HG03378 (cell line): Measurements from ENCODE around the gene TUBA4B.
A peak's percentile ranks its signal among the peaks of the same experiment; 100 is the strongest.

Source experiments
- ATAC-seq: cut with Tn5 transposase; IDR thresholded peaks from one replicate; pipeline ENCODE4 v1.9.1; 2021; ENCODE audit warnings: mild to moderate bottlenecking, moderate library complexity; ENCODE audit not compliant: unreplicated experiment

The TUBA4B gene

DNA sequence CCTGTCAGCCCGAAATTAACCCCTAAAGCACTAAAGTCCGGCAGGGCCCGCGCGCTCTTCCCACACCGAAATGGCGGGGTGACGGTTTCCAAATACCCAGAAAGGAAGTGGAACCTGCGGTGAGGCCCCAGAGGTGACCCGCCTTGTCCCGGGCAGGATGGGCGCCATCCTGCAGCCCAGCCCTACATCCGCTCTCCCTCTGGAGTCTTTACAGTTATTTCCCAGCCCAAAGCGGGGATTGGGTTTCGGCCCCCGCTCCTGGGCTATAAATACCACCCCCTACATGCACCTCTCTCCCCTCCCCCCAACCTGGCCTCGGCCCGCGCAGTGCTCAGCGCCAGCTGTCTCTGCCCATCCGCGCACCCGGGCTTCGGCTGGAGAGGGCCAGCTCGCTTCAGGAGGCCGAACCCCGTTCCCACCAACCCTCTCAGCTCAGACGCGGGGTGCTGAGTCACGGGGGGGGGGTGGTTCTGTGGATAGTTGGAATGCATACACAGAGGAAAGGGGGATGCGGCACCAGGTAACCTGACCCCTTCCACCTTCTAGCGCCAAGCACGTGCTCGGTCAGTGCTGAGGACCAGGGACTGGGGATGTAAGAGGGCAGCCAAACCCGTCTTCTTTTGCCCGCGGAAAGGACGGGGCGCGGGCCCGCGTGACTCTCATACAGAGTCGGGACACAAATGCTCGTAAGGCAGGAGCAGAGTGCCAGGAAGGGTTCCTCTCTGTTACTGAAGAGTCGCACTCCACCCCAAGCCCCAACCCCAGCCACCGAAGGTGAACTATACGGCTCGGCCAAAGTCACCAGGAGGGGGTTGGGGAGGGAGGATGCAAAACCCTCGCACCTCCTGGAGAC is at the start of gene TUBA4B:
TSS of gene TUBA4B (plus strand) at position 344 of the 853 bp plus-strand sequence. CDS start at position 509, 165 bp downstream.
- ATAC-seq, result no peak

DNA sequence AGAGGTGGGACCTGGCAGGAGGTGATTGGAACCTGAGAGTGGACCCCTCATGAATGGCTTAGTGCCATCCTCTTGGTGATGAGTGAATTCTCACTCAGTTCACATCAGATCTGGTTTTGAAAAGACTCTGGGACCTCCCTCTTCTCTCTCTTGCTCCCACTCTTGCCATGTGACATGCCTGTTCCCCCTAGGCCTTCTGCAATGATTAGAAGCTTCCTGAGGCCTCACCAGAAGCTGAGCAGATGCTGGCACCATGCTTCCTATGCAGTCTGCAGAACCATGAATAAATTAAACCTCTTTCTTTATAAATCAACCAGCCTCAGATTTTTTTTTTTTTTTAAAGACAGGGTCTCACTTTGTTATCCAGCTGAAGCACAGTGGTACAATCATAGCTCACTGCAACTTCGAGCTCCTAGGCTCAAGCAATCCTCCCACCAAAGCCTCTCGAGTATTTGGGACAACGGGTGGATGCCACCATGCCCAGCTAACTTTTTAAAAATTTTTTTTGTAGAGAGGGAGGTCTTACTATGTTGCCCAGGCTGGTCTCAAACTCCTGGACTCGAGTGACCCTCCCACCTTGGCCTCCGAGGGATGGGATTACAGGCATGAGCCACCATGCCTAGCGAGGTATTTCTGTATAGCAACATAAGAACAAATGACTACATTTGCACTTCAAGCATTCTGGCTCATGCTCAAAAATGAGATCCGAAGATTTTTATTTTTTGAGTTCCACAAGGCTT is 48.4 kb upstream of the TUBA4B start:
- no peak for ATAC-seq

DNA sequence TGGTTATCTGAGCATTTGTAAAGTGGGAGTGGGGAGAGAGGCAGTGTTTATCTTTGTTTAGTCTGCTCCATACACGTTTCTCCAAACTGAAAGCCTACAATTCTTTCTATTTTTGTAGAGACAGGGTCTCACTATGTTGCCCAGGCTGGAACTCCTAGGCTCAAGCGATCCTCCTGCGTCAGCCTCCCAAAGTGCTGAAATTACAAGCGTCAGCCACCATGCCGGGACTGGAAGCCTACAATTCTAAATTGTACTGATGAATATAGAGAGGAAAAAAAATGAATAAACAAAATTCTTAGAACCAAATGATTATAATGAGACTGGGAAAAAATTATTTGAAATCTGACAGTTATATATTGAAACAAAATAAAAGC is 47.9 kb upstream of the TUBA4B start:
- ATAC-seq, result no peak

DNA sequence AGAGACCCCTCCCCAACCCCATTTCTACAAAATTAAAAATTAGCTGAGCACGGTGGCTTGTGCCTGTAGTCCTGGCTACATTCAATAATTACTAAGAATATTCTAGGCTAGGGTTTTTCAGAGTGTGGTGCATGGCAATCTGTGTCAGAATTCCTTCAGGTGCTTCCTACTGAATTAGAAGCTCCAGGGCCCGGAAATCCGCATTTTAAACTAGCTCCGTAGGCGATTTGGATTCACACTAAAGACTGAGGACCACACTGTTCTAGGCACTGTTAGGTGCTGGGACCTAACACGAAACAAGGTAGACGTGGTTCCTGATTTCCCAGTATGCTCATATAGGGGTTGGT is 47.1 kb upstream of the TUBA4B start:
- no peak for ATAC-seq

DNA sequence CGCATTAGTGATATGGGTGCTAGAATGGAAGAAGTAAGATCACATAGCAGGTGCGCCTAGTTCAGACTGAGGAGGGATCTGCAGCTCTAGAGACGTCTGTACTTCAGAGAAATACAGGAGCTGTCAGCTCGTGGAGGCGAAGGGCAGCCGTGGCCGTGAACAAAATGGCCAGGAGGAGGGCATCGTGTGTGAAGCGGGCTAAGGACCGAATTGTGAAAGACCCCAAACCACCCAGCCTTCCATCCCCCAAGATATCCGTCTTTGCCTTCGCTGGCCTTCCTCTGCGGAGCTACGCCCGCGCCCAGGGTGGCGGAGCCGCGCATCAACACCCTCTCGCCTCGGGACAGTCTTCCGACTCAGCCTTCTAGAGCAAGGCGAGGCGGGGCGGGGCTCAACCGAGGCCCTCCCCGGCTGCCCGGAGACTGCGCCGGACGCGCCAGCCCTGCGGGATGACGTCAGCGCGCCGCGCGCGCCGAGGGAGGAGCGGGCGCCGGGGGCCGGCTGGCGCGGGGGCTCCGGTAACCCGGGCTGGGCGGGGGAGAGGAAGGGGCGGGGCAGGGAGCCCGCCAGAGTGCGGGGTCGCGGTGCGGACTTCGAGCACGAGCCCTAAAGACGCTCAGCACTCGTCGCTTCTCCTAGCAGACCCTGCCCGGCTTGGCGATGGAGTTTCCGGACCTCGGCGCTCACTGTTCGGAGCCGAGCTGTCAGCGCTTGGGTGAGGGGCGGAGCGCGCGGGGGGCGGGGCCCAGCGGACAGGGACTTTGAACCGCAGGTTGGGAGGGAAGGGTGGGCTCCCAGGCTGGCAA is 46.5 kb upstream of the TUBA4B start, which contains the start of gene ZFAND2B:
TSS of gene ZFAND2B (plus strand) at position 455 of the 806 bp plus-strand sequence. CDS start at position 661, 206 bp downstream.
- ATAC-seq, result peak; percentile 90

DNA sequence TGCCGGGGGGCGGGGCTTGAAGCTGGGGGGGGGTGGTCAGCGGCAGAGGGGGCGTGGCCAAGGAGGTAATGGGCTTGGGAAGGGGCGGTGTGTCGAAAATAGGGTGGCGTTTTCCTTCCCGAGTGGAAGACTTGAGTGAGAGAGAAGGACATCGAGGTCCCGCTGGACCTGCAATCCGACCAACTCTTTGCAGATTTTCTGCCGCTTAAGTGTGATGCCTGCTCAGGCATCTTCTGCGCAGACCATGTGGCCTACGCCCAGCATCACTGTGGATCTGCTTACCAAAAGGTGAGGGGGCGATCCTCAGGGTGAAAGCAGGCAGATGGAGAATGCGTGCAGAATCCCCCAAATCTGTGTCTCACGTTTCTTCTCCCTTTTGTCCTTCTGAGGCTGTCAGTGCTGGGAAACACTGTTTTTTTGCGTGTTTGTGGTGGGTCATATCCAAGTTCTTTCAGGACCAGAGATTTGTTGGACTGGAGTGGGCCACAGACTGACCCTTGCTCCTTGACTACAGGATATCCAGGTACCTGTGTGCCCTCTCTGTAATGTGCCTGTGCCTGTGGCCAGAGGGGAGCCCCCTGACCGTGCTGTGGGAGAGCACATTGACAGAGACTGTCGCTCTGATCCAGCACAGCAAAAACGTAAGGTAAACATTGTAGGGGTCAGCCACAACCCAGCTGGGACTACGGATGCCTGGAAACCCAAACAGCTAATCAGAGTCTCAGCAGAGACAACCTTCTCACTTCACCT is 45.7 kb upstream of the TUBA4B start:
- no peak for ATAC-seq

DNA sequence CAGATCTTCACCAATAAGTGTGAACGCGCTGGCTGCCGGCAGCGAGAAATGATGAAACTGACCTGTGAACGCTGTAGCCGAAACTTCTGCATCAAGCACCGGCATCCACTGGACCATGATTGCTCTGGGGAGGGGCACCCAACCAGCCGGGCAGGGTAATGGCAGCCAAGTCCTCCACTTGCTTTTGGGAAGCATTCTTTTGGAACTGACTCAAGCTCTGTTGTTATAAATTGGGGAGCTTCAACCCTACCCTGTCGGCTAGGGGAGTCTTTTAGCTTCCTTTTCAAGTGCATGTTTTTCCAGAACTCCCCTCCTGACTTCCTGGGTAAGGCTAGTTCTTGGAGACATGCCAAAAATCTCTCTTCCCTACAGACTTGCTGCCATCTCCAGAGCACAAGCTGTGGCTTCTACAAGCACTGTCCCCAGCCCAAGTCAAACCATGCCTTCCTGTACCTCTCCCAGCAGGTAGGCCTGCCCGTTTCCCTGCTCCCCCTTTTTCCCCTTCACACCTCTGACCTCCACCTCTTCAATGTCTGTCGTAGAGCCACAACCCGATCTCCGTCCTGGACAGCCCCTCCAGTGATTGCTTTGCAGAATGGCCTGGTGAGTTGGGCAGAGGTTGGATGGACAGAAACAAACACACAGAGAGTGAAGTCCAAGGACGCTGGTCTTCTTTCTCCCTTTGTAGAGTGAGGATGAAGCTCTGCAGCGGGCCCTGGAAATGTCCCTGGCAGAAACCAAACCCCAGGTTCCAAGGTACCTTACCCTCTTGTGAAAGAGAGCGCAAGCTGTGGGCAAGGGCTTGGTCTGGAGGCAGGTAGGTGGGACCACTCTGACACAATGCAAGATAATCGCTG is 44.9 kb upstream of the TUBA4B start:
- ATAC-seq, result no peak

DNA sequence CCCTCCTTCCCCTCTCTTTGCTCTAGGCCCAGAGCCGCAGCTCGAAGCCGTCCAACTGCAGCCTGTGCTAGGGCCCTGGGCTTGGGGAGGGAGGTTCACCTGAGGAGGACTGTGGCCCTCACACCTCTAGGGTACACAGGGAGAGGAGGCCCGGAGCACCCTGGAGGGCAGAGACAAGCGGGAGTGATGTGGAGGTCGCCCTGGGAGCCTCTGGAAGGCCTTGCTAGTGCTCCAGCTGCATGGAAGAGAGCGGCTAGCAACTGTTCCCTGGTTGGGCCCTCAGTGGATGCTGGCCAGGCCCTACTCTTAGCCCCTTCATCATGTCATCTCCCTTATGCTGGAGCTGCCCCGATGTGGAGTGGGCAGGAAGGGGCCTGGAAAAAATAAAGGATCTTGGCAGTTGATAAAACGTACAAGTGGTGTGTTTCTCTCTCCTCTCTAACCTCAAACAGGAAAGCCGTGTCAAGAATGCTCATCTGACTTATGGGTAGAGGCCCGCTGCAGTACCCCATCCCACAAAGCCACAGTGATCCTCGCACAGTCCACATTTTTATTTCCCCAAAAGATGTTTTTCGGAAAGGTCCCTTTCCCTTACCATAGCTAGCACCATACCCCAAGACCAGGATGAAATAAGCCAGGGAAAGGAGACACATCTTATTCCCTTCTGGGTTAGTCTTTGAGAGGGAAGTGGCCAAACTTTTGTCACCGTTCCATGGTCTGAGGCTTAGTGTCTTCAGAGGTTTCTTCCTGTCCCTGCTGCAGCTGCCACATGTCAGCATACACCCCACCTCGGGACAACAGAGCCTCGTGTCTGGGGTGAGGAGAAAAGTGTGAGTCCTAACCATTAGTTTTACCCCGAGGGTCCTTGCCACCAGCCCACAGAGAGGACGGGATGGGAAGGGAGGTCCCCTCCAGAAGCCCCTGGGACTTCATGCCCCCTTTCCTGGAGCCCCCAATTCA is 43.5 kb upstream of the TUBA4B start:
- ATAC-seq, result no peak

DNA sequence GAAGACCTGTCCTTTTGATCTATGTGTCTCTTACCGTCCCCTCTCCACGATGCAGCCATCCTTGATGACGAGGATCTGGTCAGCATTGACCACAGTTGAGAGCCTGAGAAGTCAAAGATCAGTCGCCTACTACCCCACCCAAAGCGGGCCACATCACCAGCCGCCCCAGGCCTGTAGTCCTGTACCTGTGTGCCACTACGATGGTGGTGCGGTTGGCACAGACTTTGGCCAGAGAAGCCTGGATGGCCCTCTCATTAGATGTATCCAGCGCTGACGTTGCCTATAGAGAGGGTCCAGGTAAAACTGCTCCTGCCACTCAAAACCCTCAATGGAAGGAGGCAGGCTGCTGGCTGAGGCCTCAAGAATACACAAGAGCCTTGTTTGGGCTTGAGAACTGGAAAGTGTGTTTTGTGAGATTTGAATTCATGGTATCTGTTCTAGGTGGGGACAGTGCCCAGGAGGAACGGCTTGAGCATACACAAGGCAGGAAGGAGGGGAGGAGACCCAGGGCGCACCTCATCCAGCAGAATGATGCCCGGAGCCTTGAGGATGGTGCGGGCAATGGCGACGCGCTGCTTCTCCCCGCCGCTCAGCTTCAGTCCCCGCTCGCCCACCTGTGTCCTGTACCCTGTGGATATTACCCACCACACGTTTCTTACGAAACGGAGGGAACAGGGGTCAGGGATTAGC is 42.7 kb upstream of the TUBA4B start:
- ATAC-seq, result no peak

DNA sequence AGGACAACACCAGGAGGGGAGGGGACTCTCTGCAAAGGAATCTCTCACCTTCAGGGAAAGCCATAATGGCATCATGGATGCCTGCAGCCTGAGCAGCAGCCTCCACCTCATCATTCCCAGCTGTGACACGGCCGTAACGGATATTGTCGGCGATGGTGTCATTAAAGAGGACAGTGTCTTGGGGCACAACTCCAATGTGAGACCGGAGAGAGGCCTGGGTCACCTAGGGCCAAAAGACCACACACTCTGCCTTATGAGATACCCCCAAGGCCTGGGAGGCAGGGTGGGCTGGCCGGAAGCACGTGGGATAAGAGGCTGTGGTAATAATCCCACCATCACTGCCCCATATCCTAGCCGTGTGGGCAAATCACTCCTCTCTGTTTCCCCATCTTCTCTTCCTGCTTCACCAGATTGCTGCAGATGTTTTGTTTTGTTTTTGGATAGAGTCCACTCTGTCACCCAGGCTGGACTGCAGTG is 42.1 kb upstream of the TUBA4B start:
- no peak for ATAC-seq

DNA sequence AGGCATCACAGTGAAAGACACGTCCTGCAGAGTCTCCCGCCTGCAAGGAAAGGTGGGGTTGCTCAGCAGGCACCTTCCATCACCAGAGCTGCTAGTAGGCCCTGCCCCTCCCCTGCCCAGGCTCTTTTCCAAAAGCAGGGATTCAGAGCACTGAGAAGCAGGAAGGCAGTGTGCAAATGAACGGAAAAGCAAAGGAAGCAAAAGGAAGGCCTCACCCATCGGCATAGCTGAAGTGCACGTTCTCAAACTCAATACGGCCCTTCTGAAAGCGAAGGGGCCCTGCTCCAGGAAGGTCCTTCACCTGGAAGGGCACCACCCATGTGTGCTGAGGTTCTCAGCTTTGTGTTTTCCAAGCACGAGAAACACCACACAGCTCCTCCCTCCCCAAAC is 40.0 kb upstream of the TUBA4B start:
- ATAC-seq, result no peak

DNA sequence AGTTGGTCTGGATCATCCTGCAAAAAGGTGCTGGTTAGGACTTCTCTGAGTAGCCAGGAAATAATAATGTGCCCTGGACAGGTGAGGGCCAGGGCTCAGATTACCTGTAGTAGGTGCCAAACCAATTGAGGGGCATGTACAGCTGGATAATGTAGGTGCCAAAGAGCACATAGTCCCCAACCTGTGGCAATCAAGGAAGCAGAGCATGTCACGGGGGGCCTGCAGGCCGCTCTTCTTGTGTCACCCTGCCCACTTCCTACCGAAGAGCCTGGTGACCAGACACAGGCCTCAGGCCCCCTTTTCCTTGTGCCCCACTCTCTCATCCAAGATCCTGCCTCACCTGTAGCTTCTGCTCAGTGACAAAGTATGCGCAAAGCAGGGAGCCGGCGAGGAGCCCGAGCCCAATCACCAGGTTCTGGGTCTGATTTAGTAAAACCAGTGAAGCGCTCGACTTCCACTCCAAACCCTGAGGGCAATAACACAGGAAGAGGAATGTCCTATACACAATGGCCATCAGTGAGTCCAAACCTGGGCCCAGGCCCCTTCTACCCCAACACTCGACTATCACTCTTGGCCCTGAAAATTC is 39.5 kb upstream of the TUBA4B start:
- no peak for ATAC-seq

DNA sequence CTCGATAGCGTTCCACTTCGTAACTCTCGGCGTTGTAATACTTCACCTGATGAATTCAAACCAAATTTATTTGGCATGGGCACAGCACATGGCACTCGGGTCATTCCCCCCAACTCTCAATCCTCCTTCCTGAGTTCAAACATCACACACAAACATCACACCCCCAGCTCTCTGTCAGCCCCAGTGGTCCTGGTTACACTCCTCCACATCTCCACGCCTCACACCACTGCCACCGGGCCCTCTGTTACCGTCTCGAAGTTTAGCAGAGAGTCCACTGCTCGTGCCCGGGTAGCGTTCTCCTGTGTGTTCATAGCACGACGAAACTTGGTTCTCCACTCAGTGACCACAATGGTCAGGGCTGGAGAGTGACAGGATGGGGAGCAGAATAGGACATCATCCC is 38.9 kb upstream of the TUBA4B start:
- no peak for ATAC-seq

DNA sequence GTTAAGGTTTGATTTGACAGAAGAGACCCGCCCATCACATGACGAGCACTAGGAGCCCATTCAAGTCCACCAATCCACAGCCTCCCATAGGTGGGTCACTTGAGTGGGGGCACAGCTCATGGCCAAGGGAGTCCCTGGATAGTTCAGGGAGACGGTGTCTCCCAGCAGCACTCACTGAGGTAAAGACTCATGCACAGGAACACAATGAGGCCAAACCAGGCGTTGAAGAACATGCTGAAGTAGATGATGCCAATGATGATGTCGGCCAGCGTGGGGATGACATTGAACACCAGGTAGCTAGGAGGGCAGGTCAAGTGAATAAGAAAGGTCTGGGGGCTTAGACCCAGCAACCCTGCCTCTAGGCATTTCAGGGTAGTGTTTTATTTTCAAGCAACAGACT is 38.3 kb upstream of the TUBA4B start:
- no peak for ATAC-seq

DNA sequence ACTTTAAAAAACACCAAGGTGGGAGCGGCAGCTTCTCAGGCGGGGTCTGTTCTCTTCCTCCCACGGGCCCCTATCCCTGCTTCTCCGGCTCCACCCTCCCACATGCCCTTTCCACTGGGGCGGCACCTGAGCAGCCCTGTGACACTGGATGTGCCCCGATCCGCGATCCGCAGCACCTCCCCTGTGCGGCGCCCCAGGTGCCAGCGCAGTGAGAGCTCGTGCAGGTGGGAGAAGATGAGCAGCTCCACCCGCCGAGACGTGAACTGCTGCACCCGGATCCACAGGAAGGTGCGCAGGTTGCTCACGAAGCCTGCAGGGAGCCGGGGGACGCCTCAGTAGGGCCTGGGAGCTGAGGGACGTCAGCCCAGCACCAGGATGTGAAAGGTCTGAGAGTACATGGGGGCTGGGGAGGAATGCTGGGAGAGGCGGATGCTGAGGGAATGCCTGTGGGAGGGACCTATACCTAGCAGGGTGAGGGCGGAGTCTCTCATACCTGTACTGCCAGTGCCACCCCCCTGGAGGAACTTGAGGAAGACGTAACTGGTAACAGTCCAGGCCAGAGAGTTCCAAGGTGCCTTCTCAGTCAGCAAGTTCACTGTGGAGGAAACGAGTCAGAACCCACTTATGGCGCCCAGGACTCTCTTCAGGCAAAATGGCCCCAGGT is 37.0 kb upstream of the TUBA4B start:
- ATAC-seq, result no peak

DNA sequence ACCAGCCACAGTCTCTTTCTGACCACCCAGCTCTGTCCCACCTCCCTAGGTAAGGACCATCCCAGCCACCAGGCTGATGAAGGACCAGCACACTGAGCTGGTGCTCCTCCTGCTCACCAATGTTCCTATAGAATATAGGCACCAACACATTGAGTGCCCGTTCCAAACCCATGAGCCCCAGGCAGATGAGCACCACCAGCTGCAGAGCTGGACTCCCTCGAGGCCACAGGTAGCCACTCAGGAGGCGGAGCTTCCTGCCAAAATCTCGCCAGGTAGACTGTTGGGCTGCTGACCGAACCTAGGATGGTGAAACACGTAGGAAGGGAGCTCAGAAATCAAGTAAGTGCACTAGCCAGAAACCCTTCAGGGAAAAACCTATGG is 36.5 kb upstream of the TUBA4B start:
- no peak for ATAC-seq

DNA sequence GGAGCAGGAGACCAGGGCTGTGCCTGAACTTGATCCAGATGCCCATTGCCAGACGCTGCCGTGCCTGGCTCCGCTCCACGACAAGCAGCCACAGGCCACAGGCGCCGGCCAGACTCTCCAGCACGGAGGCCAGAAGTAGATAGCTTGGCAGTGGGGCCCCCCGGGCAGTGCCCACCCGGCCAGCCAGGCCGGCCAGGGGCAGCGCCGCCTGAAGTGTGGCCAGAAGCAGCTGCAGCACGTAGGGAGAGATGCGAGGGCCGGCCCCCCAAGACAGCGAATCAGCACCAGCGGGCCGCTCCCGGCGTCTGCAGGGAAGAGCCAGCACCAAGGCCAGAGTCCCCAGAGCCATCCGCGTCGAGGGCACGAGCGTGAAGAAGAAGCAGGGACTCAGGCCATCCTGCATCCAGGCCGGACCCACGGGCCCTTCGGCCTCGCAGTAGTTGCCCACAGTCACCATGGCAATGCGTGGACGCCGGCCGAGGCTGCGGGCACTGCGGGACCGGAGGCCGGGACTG is 34.8 kb upstream of the TUBA4B start:
- peak; percentile 20 for ATAC-seq
